Measurements from ENCODE around the gene OPA1.

DNA sequence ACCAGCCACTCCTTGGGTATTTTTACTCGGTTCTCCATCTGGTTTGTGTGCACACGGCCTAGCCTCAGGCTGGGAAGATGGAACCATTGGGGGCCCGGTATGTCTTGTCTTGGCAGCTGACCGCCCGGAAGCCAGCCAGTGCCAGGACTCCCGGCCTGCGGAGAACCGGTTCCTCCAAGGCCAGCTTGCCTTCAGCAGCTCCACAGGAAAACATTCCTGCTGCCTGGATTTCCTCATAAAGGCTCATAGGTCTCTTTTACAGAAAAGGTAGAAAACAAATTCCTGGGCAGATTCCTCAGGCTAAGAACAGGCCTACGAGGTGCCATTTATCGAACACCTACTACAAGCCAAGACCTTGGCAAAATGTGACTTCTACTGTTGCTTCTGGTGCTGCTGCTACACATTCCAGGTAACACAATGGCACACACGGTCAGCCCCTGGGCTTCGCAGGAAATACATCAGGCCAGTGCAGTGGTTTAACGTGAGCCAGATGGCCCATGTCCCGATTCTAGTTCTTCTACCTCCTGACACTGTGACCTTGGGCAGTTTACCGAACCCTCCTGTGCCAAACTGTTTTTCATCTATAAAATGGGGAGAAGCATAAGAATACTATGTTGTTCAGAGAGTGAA lies 141.8 kb downstream of the OPA1 start:
- no peak for TF ChIP-seq POLR2A (IDR thresholded peaks at IDR 0.05)
- no peak for TF ChIP-seq CTCF (IDR thresholded peaks at IDR 0.05)
